Erythroblast (primary cell): ENCODE results near the gene IL3.
A peak's percentile ranks its signal among the peaks of the same experiment; 100 is the strongest.

Experiments
- DNase-seq, 2 experiments: peaks; one replicate each; lab custom pipeline; 2025; lab: John Stamatoyannopoulos, UW
- GATA1 ChIP-seq: IDR thresholded peaks from 2 replicates; pipeline ENCODE4 v1.6.1; 2011; ENCODE audit warnings: low read depth, mild to moderate bottlenecking, control low read depth, low read length, moderate library complexity
- POLR2A ChIP-seq: IDR thresholded peaks from 2 replicates; pipeline ENCODE4 v1.6.1; 2011; ENCODE audit warnings: mild to moderate bottlenecking, low read length

Gene IL3

DNA sequence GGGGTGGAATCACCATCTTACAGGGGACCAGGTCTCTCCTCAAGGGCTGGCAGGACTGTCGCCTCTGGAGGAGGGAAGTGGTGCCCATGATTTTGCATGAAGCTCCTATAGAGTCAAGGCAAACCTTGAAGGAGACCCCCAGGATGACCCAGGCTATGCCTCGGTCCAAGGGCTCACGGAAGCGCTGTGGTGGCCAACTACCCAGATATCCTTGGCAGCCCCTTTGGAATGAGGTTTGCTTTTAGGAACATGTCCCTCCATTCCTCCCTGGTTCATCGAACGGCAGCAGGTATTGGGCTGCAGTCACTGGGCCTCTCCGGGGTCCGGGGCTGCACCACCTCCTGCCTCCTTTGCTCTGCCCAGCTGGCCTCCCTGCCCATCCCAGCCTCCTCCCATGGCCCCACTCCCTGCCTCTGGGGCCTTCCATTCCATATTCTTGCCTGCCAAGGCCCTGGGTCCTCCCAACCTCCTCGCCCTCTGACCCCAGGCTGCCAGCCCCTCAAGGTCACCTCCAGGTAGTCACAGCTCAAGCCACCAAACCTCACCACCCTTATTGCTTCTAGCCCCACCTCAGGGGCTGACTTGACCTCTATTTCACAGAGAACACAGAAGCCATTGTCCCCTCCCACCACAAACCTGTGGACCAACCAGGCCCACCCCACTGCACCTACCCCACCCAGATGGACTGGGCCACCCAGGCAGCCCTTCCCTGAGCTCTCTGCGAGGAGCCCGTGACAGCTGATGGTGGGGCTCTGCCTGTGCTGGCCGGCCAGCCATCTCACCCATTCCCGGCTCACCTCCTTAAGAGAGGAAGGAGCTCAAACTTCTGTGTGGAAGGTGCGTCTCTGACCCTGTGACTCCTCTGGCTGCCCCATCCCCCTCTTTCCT is 3.6 kb upstream of the IL3 start:
- no peak for DNase-seq
- TF ChIP-seq POLR2A (no peak), GATA1 (no peak)

DNA sequence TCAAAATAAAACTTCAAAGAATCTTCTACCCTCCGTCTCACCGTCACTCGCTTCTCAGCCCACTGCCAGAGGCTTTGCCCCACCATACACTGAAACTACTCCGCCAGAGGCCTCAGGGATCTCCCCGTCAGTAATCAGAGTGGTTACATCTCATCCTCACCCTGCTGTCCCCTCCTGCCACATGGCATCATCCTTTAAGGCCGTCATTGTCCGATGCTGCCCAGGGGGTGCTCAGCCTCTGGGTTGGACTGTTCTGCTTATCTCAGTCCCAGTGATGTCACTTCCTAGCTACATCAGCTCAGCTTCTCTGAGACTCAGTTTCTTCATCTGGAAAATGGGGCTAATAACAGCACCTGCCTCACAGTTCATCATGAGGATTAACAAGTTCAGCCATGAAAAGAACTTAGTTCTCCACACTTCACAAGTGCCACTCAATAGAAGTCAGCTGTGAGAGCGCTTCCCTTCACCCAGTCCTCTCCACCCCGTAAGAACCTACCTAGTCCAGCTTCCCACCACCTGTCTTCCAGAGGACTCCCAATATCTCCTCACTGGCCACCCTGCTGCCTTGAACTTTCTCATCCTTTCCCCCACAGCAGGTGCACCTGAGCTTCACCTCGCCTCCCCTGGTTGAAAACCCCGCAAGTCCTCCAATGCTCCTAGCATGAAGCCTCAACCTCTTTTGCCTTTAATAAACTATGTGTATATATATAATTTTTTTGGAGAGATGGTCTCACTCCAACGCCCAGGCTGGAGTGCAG is 2.8 kb upstream of the IL3 start:
- TF ChIP-seq POLR2A (no peak), GATA1 (no peak)
- DNase-seq, result no peak

DNA sequence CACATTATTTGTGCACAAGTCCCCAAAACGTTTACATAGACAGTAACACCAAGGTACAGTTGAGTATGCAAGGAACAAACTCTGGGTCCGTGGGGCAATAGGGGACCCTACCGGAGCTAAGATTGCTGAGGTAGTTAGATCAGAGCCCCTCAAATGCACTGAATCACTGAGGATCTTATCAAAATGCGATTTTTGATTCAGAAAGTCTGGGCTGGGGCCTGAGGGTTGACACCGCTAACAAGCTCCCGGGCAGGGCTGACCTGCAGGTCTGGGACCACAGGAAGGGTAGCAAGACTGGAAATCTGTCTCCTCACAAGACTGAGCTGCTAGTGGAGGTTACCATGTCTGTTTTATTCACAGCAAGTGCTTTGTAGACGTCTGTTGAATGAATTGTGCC is 1.8 kb upstream of the IL3 start:
- no peak for TF ChIP-seq GATA1
- TF ChIP-seq POLR2A, result no peak
- DNase-seq, result no peak

DNA sequence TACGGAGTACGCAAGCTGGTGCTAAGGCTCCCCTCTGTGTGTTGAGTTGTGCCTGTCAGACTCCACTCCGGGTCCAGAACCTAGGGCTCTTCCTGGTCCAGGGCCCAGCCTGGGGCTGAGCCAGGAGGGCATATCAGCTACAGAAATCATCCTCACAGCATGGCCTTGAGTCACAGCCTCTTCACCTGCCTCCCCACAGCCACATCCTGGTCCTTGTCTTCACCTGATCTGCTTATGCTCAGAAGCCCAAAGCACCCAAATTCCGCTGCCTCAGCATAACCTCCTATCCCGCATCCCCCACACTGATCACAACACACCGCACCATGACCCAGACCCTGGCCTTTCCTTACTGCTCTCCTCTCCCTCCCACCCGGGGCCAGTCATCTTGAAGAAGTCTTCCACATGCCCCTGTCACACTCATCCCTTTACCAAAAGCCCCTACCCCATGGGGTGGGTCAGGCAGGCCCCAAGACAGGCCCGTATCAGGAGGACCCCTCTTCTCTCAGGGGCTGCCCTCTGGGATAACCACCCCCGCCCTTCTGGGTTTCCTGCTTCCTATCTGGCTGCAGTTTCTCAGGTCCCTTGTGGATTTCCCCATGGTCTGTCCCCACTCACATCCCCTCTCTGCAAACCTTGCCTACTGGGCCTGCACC is 1.3 kb upstream of the IL3 start:
- TF ChIP-seq GATA1 (no peak), POLR2A (no peak)
- no peak for DNase-seq

DNA sequence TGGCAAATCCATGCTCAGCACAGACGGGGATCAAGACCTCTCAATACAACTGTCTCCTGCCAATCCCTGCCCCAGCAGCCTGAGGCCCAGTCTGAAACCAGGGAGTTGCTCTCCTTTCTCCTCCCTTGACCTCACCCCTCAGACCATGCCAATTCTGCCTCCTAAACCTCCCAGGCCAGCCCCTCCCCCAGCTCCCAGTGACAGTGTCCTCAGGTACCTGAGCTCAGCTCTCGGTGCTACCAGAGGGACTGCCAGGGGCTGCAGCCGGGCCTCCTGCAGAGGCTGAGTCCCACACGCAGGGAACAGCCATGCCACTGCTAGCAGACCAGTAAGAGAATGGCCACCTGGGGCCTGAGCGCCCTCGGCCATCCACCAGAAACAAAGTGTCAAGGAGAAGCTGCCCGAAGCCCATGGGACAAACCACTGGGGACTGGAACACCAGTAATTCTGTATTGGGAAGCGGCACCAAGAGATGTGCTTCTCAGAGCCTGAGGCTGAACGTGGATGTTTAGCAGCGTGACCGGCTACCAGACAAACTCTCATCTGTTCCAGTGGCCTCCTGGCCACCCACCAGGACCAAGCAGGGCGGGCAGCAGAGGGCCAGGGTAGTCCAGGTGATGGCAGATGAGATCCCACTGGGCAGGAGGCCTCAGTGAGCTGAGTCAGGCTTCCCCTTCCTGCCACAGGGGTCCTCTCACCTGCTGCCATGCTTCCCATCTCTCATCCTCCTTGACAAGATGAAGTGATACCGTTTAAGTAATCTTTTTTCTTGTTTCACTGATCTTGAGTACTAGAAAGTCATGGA is 557 bp upstream of the IL3 start:
- DNase-seq, result no peak
- TF ChIP-seq GATA1 (no peak), POLR2A (no peak)

DNA sequence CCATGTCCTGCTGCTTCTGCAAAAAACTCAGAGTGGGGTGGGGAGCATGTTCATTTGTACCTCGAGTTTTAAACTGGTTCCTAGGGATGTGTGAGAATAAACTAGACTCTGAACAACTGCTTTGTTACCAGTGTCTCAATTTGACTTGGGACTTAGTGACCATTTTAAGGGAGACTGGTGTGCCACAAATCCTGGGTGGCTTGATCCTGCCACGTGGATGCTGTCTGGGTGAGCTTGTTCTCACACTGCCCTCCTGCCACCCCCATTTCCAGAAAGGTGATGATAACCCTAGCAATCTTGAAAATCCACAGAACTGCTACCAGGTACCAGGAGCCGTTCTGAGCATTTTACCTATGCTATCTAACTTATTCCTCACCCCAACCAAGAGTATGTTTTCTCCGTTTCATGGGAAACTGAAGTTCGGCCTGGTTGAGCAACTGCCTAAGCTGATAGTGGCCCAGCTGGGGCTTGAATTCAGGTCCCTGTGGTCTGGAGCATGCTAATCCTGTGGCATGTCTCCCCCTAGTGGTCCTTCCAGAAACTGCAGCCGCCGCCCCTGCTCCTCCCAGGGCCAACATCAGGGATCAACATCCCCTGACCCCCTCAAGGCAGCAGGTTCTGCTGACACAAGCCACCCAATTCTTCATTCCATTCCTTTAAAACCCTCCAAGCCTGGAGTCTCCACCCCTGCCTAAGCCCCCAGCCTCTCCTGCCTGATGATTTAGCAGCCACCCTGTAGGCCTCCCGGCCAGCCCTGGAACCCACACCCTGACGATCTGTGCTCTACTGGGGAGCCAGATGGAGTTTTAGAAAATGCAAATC is 2.8 kb downstream of the IL3 start:
- no peak for TF ChIP-seq GATA1
- peak; percentile 73 to 85 for DNase-seq

DNA sequence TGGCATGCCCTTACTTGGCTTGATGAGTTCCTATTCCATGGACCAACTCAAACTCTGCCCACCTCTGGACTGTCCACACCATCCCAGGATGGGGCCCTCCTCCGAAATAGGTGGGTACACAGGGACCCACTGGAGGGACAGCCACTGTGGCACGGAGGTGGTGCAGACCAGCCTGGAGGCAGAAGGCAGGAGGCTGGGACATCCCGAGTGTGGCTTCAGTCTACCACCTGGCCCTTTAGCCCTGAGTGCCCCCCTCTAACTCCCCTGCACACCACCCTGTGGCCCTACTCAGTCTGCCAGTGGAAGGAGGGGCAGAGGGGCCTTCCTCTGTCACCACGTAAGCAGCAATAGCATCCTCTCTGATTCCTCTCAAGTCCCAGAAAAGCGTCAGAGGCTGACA is 3.7 kb downstream of the IL3 start:
- no peak for DNase-seq
- TF ChIP-seq POLR2A, result no peak
- no peak for TF ChIP-seq GATA1

DNA sequence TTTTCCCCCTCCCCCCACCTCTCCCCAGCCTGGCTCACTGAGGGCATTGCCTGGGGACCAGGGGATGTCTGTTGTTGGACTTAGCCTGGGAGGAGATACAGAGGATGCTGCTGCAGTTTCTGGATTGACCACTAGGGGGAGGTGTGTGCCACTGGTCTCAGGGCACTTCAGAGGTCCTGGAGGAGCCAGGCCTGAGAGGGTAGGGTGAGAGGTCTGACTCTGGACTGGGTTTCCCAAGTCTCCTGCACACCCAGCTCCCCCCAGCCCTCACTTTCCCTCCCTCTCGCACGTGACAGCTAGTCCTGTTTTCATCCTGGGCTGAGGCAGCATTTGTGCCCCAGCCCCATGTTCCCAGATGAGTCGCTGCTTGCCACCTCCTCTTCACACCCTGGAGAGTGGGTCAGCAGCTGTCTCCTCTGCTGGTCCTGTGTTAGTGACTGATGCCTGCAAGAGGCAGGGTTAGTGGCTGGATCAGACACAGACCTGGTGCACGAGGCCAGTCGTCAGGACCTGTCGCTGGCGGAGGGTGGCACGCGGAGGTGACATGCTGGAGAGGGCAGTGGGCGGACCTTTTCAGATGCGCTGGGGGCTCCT is 4.4 kb downstream of the IL3 start:
- no peak for TF ChIP-seq GATA1
- TF ChIP-seq POLR2A, result no peak
- DNase-seq, result peak; percentile 73 to 87

DNA sequence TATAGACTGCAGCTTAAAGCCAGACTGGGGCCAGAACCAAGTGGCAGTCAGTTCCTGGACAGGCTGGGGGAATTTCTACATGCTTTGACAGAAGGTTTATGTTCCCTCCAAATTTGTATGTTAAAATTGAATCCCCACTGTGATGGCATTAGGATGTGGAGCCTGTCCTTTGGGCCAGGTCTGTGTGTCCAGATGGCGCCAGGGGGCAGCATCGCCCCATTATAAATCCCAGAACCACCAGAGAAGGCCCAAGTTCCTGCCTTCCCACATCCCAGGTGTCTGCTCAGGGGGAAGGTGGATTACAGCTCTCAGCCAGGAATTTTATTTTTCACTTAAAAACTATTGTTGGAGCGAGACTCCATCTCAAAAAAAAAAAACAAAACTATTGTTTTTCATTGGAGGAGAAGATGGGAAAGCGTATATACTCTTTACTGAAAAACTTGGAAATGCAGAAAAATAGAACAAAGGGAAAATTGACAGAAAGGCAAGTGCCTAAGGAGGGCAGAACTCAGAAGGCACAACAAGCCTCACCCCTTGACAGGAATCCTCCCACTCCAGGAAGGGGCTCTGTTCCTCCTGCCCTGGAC is 5.0 kb downstream of the IL3 start:
- peak; percentile 62 to 74 for DNase-seq
- no peak for TF ChIP-seq GATA1
- no peak for TF ChIP-seq POLR2A

DNA sequence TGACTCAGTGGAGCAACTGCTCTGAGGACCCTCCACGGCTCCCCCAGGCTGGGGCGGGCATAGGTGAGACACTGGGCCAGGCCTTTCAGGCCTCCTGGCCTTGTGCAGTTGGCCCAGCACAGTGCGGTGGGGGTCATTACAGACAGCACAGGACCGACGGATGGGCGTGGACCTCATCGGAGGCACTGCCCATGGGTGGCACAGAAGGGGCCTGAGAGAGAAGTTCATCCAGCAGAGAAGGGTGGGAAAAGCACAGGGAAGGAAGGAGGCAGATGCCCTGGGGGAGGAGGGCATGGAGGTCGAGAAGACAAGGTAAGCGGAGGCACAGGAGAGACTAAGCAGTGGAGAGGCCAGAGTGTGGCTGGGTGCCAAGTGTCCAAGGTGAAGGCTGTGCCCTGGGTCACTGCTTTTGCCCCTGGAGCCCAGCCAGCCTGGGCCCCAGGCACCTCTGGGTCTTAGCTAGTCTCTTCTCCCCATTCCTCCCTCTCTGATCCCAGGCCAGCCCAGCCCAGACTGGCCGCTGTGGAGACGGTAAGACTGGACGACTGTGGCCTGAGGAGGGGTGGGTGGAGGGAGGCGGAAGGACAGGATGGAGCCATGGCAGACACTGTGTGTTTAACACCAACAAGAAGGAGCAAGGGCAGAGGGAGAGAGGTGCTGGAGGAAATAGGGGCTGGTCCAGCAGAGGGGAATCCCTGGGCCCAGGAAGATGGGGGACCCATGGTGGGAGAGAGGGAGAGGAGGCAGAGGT is 5.7 kb downstream of the IL3 start:
- TF ChIP-seq GATA1, result no peak
- TF ChIP-seq POLR2A, result no peak
- no peak for DNase-seq

DNA sequence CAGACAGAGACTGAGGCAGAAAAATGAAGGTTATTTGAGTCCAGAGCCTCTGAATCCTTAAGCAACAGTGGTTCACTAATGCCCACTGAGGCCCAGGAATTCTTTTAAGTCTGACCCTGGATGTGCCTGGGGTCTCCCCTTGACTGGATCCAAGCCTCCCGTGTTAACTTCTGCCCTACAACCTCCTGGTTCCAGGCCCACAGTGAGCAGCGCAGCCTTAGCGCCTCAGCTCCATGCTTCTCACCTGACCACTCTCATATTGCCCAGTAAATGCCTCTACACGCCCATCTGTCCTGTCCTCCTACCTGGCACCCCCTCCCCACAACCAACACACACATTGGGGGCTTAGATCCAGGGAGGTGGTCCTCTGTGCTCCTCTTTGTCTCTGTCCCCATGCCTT is 6.4 kb downstream of the IL3 start:
- TF ChIP-seq POLR2A, result no peak
- TF ChIP-seq GATA1, result no peak
- no peak for DNase-seq

DNA sequence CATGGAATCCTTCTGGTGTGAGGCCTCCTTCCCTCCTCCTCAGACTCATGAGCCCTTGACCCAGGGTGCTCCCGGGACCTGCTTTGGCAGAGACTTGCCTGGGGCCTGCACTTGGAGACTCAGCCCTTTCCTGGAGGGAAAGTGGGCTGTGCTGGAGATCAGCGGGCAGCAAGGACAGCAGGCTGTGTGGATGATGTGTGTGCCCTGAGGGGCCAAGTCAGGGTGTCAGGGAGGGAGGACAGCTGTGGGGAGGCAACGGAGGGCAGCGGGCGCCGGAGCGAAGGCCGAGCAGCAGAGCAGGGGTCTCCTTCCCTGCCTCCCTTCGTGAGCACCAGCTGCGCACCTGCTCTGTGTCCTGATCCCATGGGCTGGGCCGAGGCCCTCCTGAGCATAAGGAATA is 7.0 kb downstream of the IL3 start:
- TF ChIP-seq GATA1, result no peak
- TF ChIP-seq POLR2A, result no peak
- no peak for DNase-seq
